Measurements from ENCODE around the gene GALNT5.
"Not testable (repeated sequence)": the region's sequence is repeated elsewhere in the genome, so short reads cannot be mapped to it uniquely, and the experiment has no call there.

The GALNT5 gene

GRCh38 chr2:157252529-157252928 lies 5.0 kb upstream of the GALNT5 start:
- DNase-seq: no peak

DNA sequence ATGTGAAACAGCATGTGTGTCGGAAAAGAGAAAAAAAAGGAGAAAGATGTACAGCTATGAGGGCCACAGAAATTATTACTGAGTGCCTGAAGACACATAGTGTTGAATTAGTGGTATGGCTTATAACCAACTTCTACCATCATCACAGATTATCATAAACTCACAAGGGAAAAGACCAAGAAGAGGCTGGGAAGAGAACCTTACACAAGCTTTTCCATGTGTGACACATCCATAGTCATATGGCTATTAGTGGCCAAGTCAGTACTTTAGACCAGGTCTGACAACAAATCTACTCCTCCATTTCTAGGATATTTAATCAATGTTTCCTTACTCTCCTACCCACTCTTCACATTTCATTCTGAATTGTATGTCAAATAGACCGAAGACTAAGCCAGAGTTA lies 3.5 kb upstream of the GALNT5 start:
- no peak for DNase-seq

- DNase-seq: no peak
Observed at GRCh38 chr2:157255746-157256145, 1.8 kb upstream of the GALNT5 start.

- no peak for DNase-seq
Observed at GRCh38 chr2:157256626-157257025, 879 bp upstream of the GALNT5 start.

- no peak for DNase-seq
Observed at GRCh38 chr2:157258520-157259326, 1.2 kb downstream of the GALNT5 start.

GRCh38 chr2:157259386-157259785 lies 1.9 kb downstream of the GALNT5 start:
- DNase-seq: no peak

DNA sequence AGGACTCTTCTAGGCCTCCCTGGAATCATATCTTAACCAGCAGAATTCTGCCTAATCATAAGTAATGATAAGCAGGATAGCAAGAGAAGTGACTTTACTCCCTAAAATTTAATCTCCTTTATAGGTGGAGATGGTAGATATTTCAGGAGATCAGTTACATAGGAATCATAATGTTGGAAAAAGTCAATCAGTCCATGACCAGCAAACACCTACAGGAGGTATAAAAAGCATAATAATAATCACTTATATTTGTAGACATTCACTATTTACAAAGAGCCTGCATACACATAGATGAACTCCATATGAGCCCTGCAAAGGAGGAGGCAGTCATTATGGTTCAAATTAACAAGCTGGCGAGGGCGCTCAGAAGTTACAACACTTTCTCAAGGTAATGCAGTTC lies 2.5 kb downstream of the GALNT5 start:
- DNase-seq: no peak

- no peak for DNase-seq
Observed at GRCh38 chr2:157260533-157261198, 3.2 kb downstream of the GALNT5 start.

- DNase-seq: no peak
Observed at GRCh38 chr2:157261199-157261782, 3.8 kb downstream of the GALNT5 start.

GRCh38 chr2:157262248-157262647 lies 4.7 kb downstream of the GALNT5 start:
- DNase-seq: no peak

DNA sequence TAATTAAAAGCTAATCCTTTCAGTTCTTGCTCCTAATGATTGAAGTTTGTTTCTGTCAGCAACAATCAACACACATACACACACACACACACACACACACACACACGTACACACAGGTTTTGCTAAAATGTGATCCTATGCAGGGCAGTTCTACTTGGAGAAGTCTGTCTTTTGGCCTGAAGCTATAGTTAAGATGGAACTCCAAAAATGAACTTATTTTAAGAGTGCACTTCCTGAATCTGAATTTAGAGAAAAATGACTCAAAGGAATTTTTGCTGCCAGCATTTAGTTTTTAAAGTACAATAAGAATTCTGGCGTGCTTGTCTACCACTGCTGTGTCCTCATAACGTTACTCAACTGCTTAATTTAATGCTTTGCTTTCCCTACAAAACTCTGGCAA lies 6.6 kb downstream of the GALNT5 start:
- DNase-seq: no peak

GRCh38 chr2:157265825-157266224 lies 8.3 kb downstream of the GALNT5 start:
- no peak for DNase-seq

DNA sequence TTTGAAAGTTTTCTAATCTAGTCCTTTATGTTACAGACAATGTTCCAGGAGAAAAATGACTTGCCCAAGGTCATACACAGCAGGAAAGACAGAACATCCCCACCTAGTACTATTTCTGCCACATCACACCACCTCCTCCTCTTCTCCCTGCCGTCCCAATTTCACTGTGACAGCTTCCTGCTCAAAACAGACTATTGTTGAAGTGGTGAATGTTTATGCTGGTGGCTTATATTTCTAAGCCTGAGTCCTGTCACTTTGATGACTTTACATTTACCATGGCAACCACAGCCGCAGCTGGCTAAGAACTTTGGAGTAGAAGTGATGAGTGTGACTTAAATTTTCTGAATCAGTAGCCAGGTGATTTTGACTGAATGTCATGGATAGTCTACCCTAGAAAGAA lies 10.0 kb downstream of the GALNT5 start:
- DNase-seq: no peak

GRCh38 chr2:157269060-157269459 lies 11.6 kb downstream of the GALNT5 start:
- no peak for DNase-seq

DNA sequence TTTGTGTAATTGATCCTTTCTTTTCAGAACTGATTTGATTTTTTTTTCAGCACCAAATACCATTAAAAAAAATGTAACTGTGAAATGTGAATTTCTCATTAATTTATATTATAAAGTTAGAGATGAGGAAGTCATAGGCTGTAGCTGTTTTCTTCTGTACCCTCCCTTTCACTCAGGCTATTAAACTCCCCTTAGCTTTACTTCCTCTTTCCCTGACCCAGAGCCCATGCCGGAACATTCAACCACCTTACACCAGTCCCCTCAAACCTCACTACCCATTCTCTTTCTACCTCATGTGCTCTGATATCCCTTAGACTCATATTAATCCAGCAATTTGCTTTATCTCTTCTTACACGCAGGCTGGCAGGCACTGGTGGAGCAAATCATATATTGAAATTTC lies 12.4 kb downstream of the GALNT5 start:
- no peak for DNase-seq

GRCh38 chr2:157271590-157272203 lies 14.2 kb downstream of the GALNT5 start:
- DNase-seq: no peak

DNA sequence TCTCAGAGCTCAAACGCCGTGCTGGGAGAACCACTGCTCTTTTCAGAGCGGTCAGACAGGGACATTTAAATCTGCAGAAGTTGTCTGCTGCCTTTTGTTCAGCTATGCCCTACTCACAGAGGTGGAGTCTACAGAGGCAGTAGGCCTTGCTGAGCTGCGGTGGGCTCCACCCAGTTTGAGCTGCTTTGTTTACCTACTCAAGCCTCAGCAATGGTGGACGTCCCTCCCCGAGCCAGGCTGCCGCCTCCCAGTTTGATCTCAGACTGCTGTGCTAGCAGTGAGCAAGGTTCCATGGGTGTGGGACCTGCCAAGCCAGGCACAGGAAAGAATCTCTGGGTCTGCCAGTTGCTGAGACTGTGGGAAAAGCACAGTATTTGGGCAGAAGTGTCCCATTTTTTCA lies 21.8 kb downstream of the GALNT5 start:
- DNase-seq: not testable (repeated sequence)

- DNase-seq: no peak
Observed at GRCh38 chr2:157281316-157281715, 23.8 kb downstream of the GALNT5 start.

DNA sequence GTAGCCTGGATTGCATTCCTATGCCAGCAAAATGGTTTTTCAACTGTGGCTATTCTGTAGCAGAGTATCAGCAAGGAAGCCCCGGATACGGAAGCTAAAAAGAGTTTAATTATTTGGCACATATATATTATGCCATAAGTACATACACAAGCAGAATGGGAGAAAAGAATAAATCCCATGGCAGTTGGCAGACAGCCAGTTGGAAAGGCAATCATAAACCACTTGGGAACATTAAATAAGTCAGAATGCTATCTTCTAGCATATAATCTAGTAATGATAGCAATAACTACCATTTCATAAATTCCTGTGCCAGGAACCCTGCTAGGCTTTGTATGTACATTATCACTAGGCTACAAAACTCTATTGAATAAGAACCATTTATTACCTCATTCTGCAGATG lies 26.0 kb downstream of the GALNT5 start:
- no peak for DNase-seq

GRCh38 chr2:157287160-157287559 lies 29.7 kb downstream of the GALNT5 start:
- DNase-seq: no peak

DNA sequence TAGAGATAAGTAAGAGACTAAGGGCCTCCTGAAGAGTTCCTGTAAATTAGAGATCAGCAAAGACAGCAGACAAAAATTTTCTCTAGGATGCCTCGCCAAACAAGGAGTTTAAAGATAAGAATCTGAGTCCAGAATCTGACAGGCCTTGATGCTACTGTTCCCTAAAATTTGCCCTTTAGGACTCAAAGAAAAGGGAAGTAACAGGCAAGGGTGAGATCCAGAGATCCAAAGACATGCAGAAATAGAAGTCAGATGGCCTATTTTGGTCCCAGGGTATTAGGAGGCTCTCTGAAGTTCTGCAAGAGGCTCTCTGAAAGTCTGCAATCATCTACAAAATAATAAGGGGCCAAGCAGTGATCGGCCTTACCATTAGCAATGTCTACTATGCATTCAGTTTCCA lies 33.0 kb downstream of the GALNT5 start:
- DNase-seq: no peak

DNA sequence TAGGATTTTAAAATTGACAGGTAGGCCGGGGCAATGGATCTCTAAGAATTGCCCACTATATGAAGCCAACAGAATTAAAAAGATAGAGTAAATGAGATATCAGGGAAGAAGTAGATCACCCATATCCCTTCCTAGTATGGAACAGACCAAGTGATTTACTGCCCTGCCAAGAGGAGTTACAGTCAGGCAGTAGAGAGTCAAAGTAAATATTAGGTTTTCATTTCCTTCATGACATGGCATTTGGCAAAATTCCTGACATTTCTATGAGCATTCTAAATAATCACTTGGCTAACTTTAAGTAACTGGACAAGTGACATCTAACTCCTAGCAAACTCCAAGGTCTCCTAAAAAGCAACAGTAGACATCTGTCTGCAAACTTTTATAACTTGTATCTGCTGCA lies 33.5 kb downstream of the GALNT5 start:
- DNase-seq: no peak

DNA sequence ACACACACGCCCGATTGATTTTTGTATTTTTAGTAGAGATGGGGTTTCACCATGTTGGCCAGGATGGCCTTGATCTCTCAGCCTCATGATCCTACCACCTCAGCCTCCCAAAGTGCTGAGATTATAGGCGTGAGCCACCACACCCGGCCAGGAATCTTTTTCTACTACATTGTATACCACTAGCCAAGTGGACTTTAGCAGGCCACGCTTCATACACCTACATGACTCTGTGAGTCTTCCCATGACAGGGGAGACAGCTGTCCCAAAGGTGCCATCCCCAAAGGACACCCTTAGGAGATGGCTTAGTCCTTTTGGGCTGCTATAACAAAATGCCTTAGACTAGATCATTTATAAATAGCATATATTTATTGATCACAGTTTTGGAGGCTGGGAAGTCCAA lies 35.3 kb downstream of the GALNT5 start:
- no peak for DNase-seq

- no peak for DNase-seq
Observed at GRCh38 chr2:157296490-157296889, 39.0 kb downstream of the GALNT5 start.

Measured in CD4-positive, alpha-beta T cell treated with Interleukin-6 for 4 hours (primary cell).